KMS-11 (cell line): ENCODE measurements around the gene SLC12A7.

ENCODE experiments used
- H2AFZ ChIP-seq: fragments of 200-600 bp; sonication (generic); 2 replicates; pipeline ENCODE4 v1.6.1; 2016; ENCODE audit warnings: antibody characterized with exemption, mixed run types, low read depth
- H3K27ac ChIP-seq: fragments of 200-600 bp; sonication (generic); 2 replicates; pipeline ENCODE4 v1.6.1; 2016; ENCODE audit warnings: mild to moderate bottlenecking, mixed run types
- H3K27me3 ChIP-seq: fragments of 200-600 bp; sonication (generic); 2 replicates; pipeline ENCODE4 v1.6.1; 2017; ENCODE audit warnings: mild to moderate bottlenecking, low read depth, mixed run types, moderate library complexity; ENCODE audit not compliant: insufficient read depth
- H3K36me3 ChIP-seq: fragments of 200-600 bp; sonication (generic); 2 replicates; pipeline ENCODE4 v1.6.1; 2017; ENCODE audit warnings: mild to moderate bottlenecking, mixed run types; ENCODE audit not compliant: insufficient read depth
- H3K4me1 ChIP-seq: fragments of 200-600 bp; sonication (generic); 2 replicates; pipeline ENCODE4 v1.6.1; 2016; ENCODE audit warnings: mild to moderate bottlenecking, low read depth, mixed run types; ENCODE audit not compliant: poor library complexity, severe bottlenecking
- H3K4me2 ChIP-seq: fragments of 200-600 bp; sonication (generic); 2 replicates; pipeline ENCODE4 v1.7.0; 2016; ENCODE audit warnings: mild to moderate bottlenecking, mixed run types
- H3K4me3 ChIP-seq: fragments of 200-600 bp; sonication (generic); IDR thresholded peaks from 2 replicates; pipeline ENCODE4 v1.6.1; 2017; ENCODE audit warnings: low read depth, low read length, mixed read lengths; ENCODE audit not compliant: insufficient read depth
- H3K79me2 ChIP-seq: fragments of 200-600 bp; sonication (generic); 2 replicates; pipeline ENCODE4 v1.6.1; 2016; ENCODE audit warnings: low read depth, mixed run types; ENCODE audit not compliant: insufficient read depth
- H3K9ac ChIP-seq: fragments of 200-600 bp; sonication (generic); 2 replicates; pipeline ENCODE4 v1.6.1; 2016; ENCODE audit warnings: mild to moderate bottlenecking, mixed run types
- H4K20me1 ChIP-seq: fragments of 200-600 bp; sonication (generic); 2 replicates; pipeline ENCODE4 v1.6.1; 2016; ENCODE audit warnings: mild to moderate bottlenecking, mixed run types; ENCODE audit not compliant: insufficient read depth
- CTCF ChIP-seq: fragments of 200-600 bp; sonication (generic); conservative IDR thresholded peaks from 2 replicates; pipeline ENCODE4 v1.6.1; 2017; ENCODE audit warnings: low read depth, mild to moderate bottlenecking, antibody characterized with exemption, low read length, moderate library complexity, mixed read lengths

The SLC12A7 gene

GRCh38 chr5:1056611-1057484 is 55.0 kb downstream of the SLC12A7 start:
- H3K79me2 ChIP-seq: no peaks in the 10 kb centered on the region
- H3K36me3 ChIP-seq: 0 out of 2 replicates have a peak, but pooled peaks cover 3% of the 10 kb centered on the region
- peaks cover 15% of the 10 kb centered on the region for H3K4me1 ChIP-seq
- no peaks in the 10 kb centered on the region for H4K20me1 ChIP-seq
- H3K27me3 ChIP-seq: no peaks in the 10 kb centered on the region
- H3K27ac ChIP-seq: no peak overlapping the region
- no peak overlapping the region for H3K4me3 ChIP-seq
- no peak for TF ChIP-seq CTCF
- no peak overlapping the region for H3K9ac ChIP-seq
- no peak overlapping the region for H3K4me2 ChIP-seq
- H2AFZ ChIP-seq: no peak overlapping the region

- Histone ChIP-seq H3K27ac (no peak overlapping the region), H4K20me1 (no peaks in the 10 kb centered on the region), H2AFZ (no peak overlapping the region), H3K4me2 (no peak overlapping the region), H3K4me3 (no peak overlapping the region), H3K27me3 (no peaks in the 10 kb centered on the region), H3K4me1 (peaks cover 21% of the 10 kb centered on the region), H3K79me2 (no peaks in the 10 kb centered on the region), H3K36me3 (0 out of 2 replicates have a peak, but pooled peaks cover 3% of the 10 kb centered on the region), H3K9ac (no peak overlapping the region)
- TF ChIP-seq CTCF: no peak
These were observed 55.8 kb downstream of the SLC12A7 start for GRCh38 chr5:1055896-1056610.

GRCh38 chr5:1054799-1055775 is 56.8 kb downstream of the SLC12A7 start:
- Histone ChIP-seq H3K4me1 (peaks cover 31% of the 10 kb centered on the region), H3K79me2 (no peaks in the 10 kb centered on the region), H2AFZ (no peak overlapping the region), H3K9ac (no peak overlapping the region), H3K27ac (no peak overlapping the region), H3K4me3 (no peak overlapping the region), H3K4me2 (no peak overlapping the region), H3K36me3 (0 out of 2 replicates have a peak, but pooled peaks cover 3% of the 10 kb centered on the region), H3K27me3 (no peaks in the 10 kb centered on the region), H4K20me1 (no peaks in the 10 kb centered on the region)
- TF ChIP-seq CTCF: no peak
